IPS-NIHi11 (cell line): ENCODE measurements around the gene CRPPA.

ENCODE experiments used
- DNase-seq: peaks from one replicate; pipeline ENCODE4 v3.0.0; 2012; ENCODE audit warnings: mixed read lengths, low spot score

Gene CRPPA

GRCh38 chr7:16422917-16423316 is 1.6 kb upstream of the CRPPA start:
- DNase-seq: no peak

- no peak for DNase-seq
These were observed 731 bp upstream of the CRPPA start for GRCh38 chr7:16422103-16422435.

DNA sequence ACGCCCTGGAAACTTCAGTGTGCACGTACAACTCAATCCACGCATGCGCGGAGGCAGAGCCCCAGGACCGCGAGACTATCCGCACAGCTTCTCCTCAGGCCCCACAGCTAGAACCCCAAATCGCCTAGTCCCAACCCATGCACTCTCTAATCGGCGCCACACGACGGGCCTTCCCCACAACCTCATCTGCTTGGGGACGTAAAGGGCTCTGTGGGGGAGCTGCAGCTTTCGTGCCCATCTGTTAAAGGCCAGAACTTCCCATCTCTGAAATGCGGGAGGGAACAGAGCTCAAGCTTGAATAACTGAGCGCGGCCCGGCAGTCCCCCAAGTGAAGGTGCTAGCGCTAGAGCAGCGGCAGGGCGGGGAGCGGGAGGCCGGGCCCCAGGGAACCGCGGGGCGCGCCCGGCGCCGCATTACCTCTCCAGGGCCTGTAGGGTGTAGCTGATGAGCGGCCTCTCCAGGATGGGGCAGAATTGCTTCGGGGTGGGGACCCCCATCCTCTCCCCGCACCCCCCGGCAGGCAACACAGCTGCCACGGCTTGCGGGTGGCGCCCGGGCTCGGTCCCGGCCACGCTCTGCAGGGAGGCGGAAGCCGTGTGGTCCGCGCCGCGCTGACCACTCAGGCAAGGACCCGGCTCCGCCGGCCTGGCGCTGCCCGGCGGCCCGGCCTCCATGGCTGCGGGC is 547 bp downstream of the CRPPA start:
- DNase-seq: peak; percentile 81

DNA sequence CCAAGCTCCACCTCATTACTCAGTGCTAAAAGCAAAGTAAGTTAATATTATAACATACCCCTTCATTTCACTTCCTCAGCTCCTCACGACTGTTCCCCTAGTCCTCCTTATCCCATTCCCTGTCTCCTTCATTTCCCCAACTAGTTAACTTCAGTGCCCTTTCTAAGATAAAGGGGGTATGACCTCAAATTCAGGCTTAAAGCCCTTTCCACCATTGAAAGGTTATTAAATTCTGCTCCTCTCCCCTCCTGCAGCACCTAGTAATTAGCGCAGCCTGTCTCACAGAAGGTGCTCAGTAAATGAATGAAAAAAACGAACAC is 1.0 kb downstream of the CRPPA start:
- DNase-seq: no peak

GRCh38 chr7:16419859-16420258 is 1.5 kb downstream of the CRPPA start:
- no peak for DNase-seq

GRCh38 chr7:16419126-16419525 is 2.2 kb downstream of the CRPPA start:
- no peak for DNase-seq

DNA sequence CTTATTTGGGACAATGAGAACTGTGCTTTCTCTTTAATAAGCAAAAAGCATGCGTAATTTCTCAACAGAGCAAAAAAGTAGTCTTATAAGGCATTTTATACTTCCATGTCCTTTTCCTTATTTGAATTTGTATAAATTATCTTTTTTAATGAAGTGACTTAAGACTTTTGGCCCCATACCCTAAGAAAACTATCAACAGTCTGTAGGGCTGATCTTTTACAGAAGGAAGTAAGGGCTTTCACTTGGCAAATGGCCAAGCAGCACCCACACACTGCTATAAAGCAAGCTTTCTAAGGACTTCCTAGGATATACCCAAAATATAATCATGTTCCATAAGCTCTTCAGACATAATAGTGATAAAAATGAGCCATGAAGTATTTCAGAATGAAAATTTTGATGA is 3.4 kb downstream of the CRPPA start:
- no peak for DNase-seq

DNA sequence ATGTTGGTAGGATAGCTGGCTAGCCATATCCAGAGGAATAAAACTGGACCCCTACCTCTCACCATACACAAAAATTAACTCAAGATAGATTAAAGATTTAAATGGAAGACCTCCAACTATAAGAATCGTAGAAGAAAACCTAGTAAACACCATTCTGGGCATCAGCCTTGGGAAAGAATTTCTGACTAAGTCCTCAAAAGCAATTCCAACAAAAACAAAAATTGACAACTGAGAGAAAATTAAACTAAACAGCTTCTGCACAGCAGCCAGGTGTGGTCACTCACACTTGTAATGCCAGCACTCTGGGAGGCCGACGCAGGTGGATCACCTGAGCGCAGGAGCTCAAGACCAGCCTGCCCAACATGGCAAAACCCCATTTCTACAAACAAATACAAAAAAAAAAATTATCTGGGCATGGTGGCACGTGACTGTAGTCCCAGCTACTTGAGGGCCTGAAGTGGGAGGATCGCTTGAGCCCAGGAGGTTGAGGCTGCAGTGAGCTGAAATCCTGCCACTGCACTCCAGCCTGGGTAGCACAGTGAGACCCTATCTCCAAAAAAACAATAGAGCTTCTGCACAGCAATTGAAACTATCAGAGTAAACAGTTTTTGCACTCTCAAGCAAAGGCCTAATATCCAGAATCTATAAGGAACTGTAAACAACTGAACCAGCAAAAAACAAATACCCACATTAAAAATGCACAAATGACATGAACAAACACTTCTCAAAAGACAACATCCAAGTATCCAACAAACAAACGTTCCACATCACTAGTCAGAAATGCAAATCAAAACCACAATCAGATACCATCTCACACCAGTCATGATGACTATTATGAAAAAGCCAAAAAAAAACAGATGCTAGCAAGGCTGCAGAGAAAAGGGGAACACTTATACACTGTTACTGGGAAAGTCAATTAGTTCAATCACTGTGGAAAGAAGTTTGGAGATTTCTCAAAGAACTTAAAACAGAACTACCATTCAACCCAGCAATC is 4.8 kb downstream of the CRPPA start:
- no peak for DNase-seq

DNA sequence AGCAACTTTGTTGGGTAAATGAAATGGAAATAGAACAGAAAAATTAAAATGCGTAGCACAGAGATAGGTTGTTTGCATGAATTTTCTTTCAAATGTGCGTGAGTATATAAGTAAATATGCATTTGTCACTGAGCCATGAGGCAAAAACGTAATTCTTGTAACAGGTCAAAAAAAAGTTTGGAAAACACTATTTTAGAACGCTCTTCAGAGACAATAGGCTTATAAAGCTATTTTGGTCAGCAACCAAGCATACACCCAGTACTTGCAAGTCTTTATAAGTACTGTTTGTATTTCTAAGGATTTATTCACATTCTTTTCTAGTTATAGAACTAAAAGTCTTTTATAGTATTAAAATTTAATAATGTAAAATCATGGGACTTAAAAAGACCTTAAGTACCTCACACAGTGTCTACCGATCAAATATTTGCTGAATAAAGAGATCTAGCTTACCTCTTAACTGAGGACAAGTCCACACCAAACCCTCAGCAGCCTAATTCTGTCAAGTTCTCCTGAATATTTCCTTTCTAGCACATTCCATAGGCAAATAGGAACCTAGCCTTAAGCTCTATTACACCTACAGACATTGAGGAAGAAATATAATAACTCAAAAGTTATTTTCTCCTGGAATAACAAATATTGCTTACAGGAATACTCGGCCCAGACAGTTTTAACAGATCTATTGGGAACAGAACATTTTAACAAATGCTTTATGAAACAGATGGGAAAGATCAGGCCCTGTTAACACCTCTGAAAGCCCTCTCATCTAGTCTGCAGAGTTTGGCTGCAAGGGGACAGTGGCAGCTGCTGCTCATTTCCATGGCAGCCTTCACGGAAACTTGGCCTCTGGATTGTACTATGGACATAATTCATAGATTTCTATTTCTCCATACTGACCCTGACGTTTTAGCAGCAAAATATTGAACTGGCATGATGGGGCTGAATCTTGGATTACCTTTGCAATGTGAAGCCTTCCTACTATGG is 8.8 kb downstream of the CRPPA start:
- DNase-seq: no peak

DNA sequence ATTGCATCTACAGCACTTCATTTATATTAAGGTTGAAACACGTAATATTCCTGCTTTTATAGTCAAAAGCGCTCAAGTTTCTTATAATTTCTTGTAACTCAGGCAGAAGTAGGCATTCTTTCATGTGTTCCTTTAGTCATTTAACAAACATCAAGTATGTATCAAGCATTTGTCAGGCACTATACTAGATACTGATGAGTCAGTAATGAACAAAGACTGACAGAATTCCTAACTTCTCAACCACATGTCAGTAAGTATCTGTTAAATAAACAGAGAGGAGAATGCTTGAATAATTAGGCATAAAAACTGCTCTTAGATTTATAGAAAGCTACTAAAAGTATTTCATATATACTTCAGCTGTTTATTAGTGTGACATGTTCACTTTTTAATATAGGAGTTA is 9.9 kb downstream of the CRPPA start:
- DNase-seq: no peak

DNA sequence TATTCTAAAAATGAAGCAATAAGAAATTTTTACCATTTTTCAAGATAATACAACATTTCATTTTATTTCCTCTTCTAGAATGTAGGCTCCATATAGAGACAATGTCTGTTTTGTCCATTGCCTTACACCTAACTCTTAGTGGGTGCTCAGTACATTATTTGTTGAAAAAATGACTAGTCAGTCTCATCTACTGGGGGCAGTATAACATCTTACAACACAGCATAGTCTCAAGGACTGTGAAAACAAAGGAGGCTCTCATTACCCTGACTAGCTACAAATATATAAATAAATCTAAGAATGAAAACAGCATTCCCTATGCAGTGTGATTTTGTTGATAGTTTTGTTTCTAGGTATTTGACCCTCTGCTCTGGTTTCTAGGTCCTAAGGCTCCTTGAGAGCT is 11.6 kb downstream of the CRPPA start:
- DNase-seq: no peak

- no peak for DNase-seq
These were observed 16.7 kb downstream of the CRPPA start for GRCh38 chr7:16404636-16405035.

- DNase-seq: no peak
These were observed 17.9 kb downstream of the CRPPA start for GRCh38 chr7:16403475-16403874.

GRCh38 chr7:16402940-16403339 is 18.4 kb downstream of the CRPPA start:
- no peak for DNase-seq

DNA sequence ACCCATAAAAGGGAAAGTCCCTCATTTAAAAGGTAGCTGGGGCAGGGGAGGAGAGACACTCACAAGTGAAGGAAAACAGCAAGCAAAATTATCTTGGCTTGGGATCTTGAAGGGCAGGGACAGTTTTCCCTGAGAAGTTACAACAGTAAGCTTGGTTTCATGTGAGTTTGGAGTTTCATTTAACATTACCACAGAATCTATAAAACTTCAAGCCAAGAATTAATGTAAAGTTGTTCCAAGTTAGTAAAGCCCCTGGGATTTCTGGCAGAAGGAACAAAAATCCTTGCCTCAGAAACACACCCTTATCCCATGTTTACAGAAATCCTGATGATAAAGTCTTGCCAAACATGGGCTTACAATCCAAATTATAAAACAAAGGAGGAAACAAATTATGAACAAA is 19.2 kb downstream of the CRPPA start:
- no peak for DNase-seq

DNA sequence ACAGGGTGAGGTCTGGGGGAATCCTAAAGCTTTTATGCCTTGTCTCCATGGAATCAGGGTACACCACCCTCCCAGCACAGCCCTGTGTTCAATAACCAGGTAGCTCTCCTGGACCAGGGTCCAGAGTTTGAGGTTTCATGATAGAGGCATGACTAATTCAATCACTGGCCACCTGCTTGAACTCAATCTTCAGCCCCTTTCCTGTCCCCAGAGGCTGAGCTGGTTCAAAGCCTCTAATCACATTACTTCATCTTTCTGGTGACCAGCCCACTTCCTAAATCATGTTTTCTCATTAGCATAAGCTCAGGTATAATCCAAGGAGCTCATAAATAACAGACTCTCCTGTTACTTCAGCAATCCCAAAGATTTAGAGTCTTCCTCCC is 20.5 kb downstream of the CRPPA start:
- no peak for DNase-seq

GRCh38 chr7:16399916-16400892 is 21.1 kb downstream of the CRPPA start:
- no peak for DNase-seq

DNA sequence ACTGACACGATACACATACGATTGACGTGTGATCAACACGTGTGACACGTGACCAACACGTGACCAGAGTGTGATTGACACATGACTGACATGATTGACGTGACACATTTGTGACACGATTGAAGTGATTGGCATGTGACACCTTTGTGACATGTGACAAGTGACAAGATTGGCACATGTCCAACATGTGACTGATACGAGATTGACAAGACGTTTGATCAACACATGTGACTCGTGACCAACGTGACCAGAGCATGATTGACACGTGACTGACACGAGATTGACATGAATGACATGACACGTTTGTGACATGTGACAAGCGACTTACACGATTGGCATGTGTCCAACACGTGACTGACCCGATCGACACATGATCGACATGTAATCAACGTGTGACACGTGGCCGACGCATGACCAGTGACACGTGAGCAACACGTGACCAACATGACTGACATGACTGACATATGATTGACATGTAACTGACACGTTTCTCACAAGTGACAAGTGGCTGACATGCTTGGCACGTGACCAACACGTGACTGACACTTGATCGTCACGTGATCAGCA is 22.0 kb downstream of the CRPPA start:
- DNase-seq: no peak

DNA sequence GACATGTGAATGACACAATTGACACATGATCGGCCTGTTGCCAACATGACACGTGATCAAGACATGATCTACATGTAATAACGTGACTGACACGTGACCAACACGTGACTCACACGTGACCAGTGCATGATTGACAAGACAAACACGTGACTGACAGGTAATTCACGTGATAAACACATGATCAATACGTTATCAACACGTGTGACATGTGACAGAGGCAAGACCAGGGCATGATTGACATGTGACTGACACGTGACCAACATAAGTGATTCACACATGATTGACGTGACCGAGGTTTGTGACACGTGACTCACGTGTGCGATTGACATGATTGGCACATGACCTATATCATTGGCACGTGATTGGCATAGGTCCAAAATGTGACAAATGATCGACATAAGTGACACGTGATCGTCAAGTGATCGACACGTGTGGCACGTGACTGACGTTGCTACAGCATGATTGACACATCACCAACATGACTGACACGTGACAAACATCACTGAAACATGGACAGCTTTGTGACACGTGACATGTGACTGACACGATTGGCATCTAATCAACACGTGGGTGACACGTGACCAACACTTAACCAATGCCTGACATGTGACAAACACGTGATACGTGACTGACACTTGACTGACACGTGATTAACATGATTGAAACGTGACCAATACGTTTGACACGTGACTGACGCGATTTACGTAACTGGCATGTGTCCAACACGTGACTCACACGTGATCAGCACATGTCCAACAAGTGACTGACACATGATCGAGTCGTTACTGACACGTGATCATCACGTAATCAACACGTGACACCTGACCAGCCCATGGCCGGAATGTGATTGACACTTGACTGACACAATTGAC is 23.0 kb downstream of the CRPPA start:
- DNase-seq: no peak
